Ovary (tissue), 10 donors: Measurements from ENCODE around the gene CCL22. TPM values are rescaled to one million over a fixed set of nuclear protein-coding genes. Genes with fewer than 3 reads are reported as not detected.

Experiments
- DNase-seq, 5 donors: peaks; one replicate each; pipeline ENCODE4 v3.0.0-alpha.2; 2019 to 2020
- H3K27ac ChIP-seq, 2 donors: fragments of 200-600 bp; one replicate each; pipeline versions ENCODE4 v1.5.1 to v1.8.0; 2019 to 2022
- H3K27me3 ChIP-seq: fragments of 200-600 bp; one replicate; pipeline ENCODE4 v1.8.0; 2022
- H3K36me3 ChIP-seq: fragments of 200-600 bp; sonication (generic); one replicate; pipeline ENCODE4 v1.5.1; 2019
- H3K4me1 ChIP-seq: one replicate; pipeline ENCODE4 v1.8.1; 2013; ENCODE audit warnings: mild to moderate bottlenecking, moderate library complexity; ENCODE audit not compliant: insufficient read depth
- H3K4me3 ChIP-seq: fragments of 200-600 bp; sonication (generic); one replicate; pipeline ENCODE4 v1.5.1; 2017
- H3K9me3 ChIP-seq, 2 donors: fragments of 200-600 bp in 1 of 2; sonication (generic) in 1 of 2; one replicate each; pipeline versions ENCODE4 v1.5.1 to v1.8.1; 2013 to 2019; ENCODE audit warnings: mild to moderate bottlenecking in 1 of 2, moderate library complexity in 1 of 2
- CTCF ChIP-seq, 3 donors: fragments of 450-650 bp in 2 of 3; fragments of 200-600 bp in 1 of 3; IDR thresholded peaks; one replicate each; pipeline versions ENCODE4 v1.5.1 to v1.8.0; 2016 to 2022; ENCODE audit warnings: antibody characterized with exemption in 3 of 3, mild to moderate bottlenecking in 1 of 3
- EP300 ChIP-seq: sonication (generic); formaldehyde crosslinking; IDR thresholded peaks from one replicate; pipeline ENCODE4 v1.6.1; 2017; ENCODE audit warnings: antibody characterized with exemption
- POLR2A ChIP-seq: fragments of 450-650 bp; IDR thresholded peaks from one replicate; pipeline ENCODE4 v1.6.1; 2017; ENCODE audit warnings: antibody characterized with exemption, mild to moderate bottlenecking, moderate library complexity
- WGBS, 3 donors: extraction: QIAGEN DNeasy Blood & Tissue Kit in 1 of 3; methylation state at CpG; one replicate each; pipeline versions ENCODE4 v1.1.5 to v1.1.7; 2013 to 2017; 5-methylcytosine and 5-hydroxymethylcytosine counted together
- intact Hi-C, 4 donors: fragments of 100-400 bp; cut with DNase I; formaldehyde crosslinking; loops; one replicate each; pipeline versions ENCODE4 v1.11.0 to v1.15.1; 2022 to 2023
- long read RNA-seq, 3 donors: library from polyadenylated mRNA in 2 of 3; unstranded in 2 of 3; transcript quantifications; one replicate each; pipeline ENCODE4 v2.0.0 and lab custom pipeline, GENCODE V29; 2021 to 2026
- polyA plus RNA-seq, 2 donors: library from polyadenylated mRNA; stranded (reverse); fragments of 200-250 nt in 1 of 2; fragments of 350-450 nt in 1 of 2; fragmentation: Illumina TruSeq in 1 of 2; extraction: RNeasy Lipid Tissue Mini Kit (QIAGEN cat#74804) in 1 of 2; gene quantifications; one replicate each; pipeline ENCODE4 v1.2.3, GENCODE V29; 2013 to 2014
- total RNA-seq, 7 donors: library from RNA; depleted of rRNA in 2 of 7; stranded (reverse); fragments of >200 nt in 2 of 7; fragmentation: NEBNext Ultra II Directional in 3 of 7; extraction: Animal tissue kit (Norgen Biotek cat#: 25700) in 3 of 7; gene quantifications; one replicate each; pipeline versions ENCODE4 v1.1.0 to v1.2.4, GENCODE V29; 2016 to 2023
- donor health status: DM: no; HTN: no; CAD: no; lungs with moderate emphysema.
- donor health status: DM: no; HTN: no; CAD: no.
- donor health status: Bipolar disorder and iron deficiency.
- donor health status: DM: yes; HTN: yes; CAD: no.
- donor health status: DM: no; HTN: no; CAD: no.
- donor health status: DM: yes; HTN: yes; CAD: no.

Gene CCL22
- total RNA-seq: under 1 TPM in 1 of 7 donors, not detected in 6; 0.74 TPM
- polyA plus RNA-seq: under 1 TPM in 1 of 2 donors, not detected in 1; 0.40 TPM
- long read RNA-seq, donor 1: 0 reads
- long read RNA-seq, donor 2: 0 reads
- long read RNA-seq, donor 3: 0 reads

GRCh38 chr16:57358527-57359095, at the start of gene CCL22:
Gene CCL22 (plus strand): TSS chr16:57358783. CDS start chr16:57358817, 34 bp downstream.
- Histone ChIP-seq H3K9me3 (no peaks in the 10 kb centered on the region), H3K27ac (no peak within 1 kb of the TSS), H3K4me1 (no peaks in the 10 kb centered on the region), H3K27me3 (no peaks in the 10 kb centered on the region), H3K36me3 (no peaks in the 10 kb centered on the region), H3K4me3 (no peak within 1 kb of the TSS)
- WGBS, 3 donors: 84 to 87% (median 86%) methylated on average over 9 of the region's 9 CpGs
- intact Hi-C loops: no loop called here
- TF ChIP-seq POLR2A (no peak), CTCF (IDR thresholded peaks at IDR 0.05) (no peak), EP300 (no peak)
- no peak for DNase-seq

- Histone ChIP-seq H3K4me1 (no peaks in the 10 kb centered on the region), H3K27ac (no peak overlapping the region), H3K27me3 (no peaks in the 10 kb centered on the region), H3K4me3 (no peak overlapping the region), H3K9me3 (no peaks in the 10 kb centered on the region), H3K36me3 (no peaks in the 10 kb centered on the region)
- no peak for TF ChIP-seq CTCF (IDR thresholded peaks at IDR 0.05)
- TF ChIP-seq POLR2A: no peak
- TF ChIP-seq EP300: no peak
- 18 to 30% (median 23%) methylated on average over 4 of the region's 4 CpGs for WGBS, 3 donors
- no peak for DNase-seq
- intact Hi-C loops: no loop called here
Measured at GRCh38 chr16:57310801-57311200, 47.8 kb upstream of the CCL22 start.

- H3K27ac ChIP-seq: no peak overlapping the region
- intact Hi-C loops: no loop called here
- 87 to 94% (median 87%) methylated on average over 2 of the region's 2 CpGs for WGBS, 3 donors
- H3K9me3 ChIP-seq: no peaks in the 10 kb centered on the region
- DNase-seq: no peak
- no peak for TF ChIP-seq POLR2A
- no peak for TF ChIP-seq EP300
- TF ChIP-seq CTCF (IDR thresholded peaks at IDR 0.05): no peak
- no peaks in the 10 kb centered on the region for H3K27me3 ChIP-seq
- H3K4me3 ChIP-seq: no peak overlapping the region
- no peaks in the 10 kb centered on the region for H3K36me3 ChIP-seq
- no peaks in the 10 kb centered on the region for H3K4me1 ChIP-seq
Measured at GRCh38 chr16:57313509-57313908, 45.1 kb upstream of the CCL22 start.

DNA sequence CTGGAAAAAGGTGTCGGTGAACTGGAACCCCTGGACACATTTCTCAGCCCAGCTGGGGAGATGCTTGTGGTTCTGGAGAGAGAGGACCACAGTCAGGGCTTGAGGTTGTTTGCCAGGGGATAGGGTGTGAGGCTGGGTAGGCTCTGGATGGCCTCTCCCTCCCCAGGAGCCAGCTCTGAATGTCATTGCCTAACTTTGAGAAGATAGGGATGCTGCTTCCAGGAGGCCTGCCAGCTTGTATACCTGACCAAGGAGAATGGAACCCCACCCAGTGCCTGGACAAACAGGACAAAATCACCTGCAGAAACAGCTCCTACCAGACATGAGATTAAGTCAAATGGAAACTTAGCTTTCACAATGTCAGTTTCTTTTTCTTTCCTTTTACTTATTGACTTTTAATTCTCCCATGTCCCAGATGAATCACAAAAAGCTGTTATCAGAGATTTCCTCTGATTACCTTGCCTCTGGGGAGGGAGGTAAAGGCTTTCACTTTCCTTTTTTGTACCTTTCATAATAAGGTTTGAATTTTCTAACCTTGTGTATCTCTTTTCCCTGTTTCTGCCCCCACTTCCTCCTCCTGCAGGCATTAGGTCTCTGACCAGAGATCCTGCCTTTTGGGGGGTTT, 44.3 kb upstream of the CCL22 start:
- Histone ChIP-seq H3K27ac (no peak overlapping the region), H3K9me3 (no peaks in the 10 kb centered on the region), H3K4me3 (no peak overlapping the region), H3K36me3 (no peaks in the 10 kb centered on the region), H3K27me3 (no peaks in the 10 kb centered on the region), H3K4me1 (no peaks in the 10 kb centered on the region)
- no peak for DNase-seq
- TF ChIP-seq POLR2A (no peak), EP300 (no peak), CTCF (IDR thresholded peaks at IDR 0.05) (no peak)
- WGBS, 3 donors: 48 to 60% (median 60%) methylated on average over 1 of the region's 1 CpG
- intact Hi-C loops: no loop called here
